Natural killer cell (primary cell): Measurements from ENCODE around the gene LRWD1. TPM values are rescaled to one million over a fixed set of nuclear protein-coding genes. Genes with fewer than 3 reads are reported as not detected.
"Not testable (repeated sequence)": the region's sequence is repeated elsewhere in the genome, so short reads cannot be mapped to it uniquely, and the experiment has no call there.

Experiments
- ATAC-seq, 3 donors: fragments of 150-1000 bp in 2 of 3; fragments of 200-7000 bp in 1 of 3; cut with Tn5 transposase; 1 replicate in 1 of 3; 2 replicates in 2 of 3; pipeline ENCODE4 v1.10.0; 2021; ENCODE audit warnings: mild to moderate bottlenecking in 2 of 3, moderate library complexity in 2 of 3
- DNase-seq, 2 donors: peaks; one replicate each; pipeline versions ENCODE4 v3.0.0 to v3.0.0-alpha.2; 2013 to 2021; ENCODE audit warnings: mixed read lengths in 1 of 2
- H3K27ac ChIP-seq: one replicate; pipeline ENCODE4 v1.5.1; 2013; ENCODE audit warnings: mild to moderate bottlenecking, low read length
- H3K27me3 ChIP-seq: one replicate; pipeline ENCODE4 v1.6.1; 2013; ENCODE audit warnings: low read length; ENCODE audit not compliant: control insufficient read depth, insufficient read depth
- H3K36me3 ChIP-seq: one replicate; pipeline ENCODE4 v1.6.1; 2013; ENCODE audit warnings: low read length; ENCODE audit not compliant: control insufficient read depth, insufficient read depth
- H3K4me1 ChIP-seq: one replicate; pipeline ENCODE4 v1.6.1; 2013; ENCODE audit warnings: low read length; ENCODE audit not compliant: control insufficient read depth, insufficient read depth
- H3K4me3 ChIP-seq: one replicate; pipeline ENCODE4 v1.5.1; 2013; ENCODE audit warnings: low read length
- H3K9me3 ChIP-seq: one replicate; pipeline ENCODE4 v1.6.1; 2013; ENCODE audit warnings: low read length; ENCODE audit not compliant: control insufficient read depth, insufficient read depth
- H3K27ac Mint-ChIP-seq, 2 donors: one replicate each; pipeline ENCODE4 v1.8.0; 2022; ENCODE audit warnings: mild to moderate bottlenecking in 2 of 2, mixed read lengths in 2 of 2, moderate library complexity in 1 of 2
- H3K27me3 Mint-ChIP-seq, 2 donors: one replicate each; pipeline ENCODE4 v1.8.0; 2022; ENCODE audit warnings: low read depth in 2 of 2, mixed read lengths in 2 of 2
- H3K36me3 Mint-ChIP-seq: one replicate; pipeline ENCODE4 v1.8.0; 2022; ENCODE audit warnings: mixed read lengths
- H3K4me1 Mint-ChIP-seq, 2 donors: one replicate each; pipeline ENCODE4 v1.8.0; 2022; ENCODE audit warnings: mixed read lengths in 2 of 2
- H3K4me3 Mint-ChIP-seq: one replicate; pipeline ENCODE4 v1.8.0; 2022; ENCODE audit warnings: mild to moderate bottlenecking, moderate library complexity, mixed read lengths
- H3K9me3 Mint-ChIP-seq, 2 donors: one replicate each; pipeline ENCODE4 v1.8.0; 2022; ENCODE audit warnings: mixed read lengths in 2 of 2
- WGBS: methylation state at CpG from one replicate; pipeline ENCODE4 v1.1.7; 2013; ENCODE audit warnings: missing lambda C conversion rate; ENCODE audit not compliant: insufficient coverage; 5-methylcytosine and 5-hydroxymethylcytosine counted together
- intact Hi-C: fragments of 100-400 bp; cut with micrococcal nuclease; formaldehyde crosslinking; loops from one replicate; pipeline ENCODE4 v1.14.2; 2022
- total RNA-seq, 4 donors: library from RNA; stranded (reverse); fragments of 120-200 nt in 1 of 4; gene quantifications; one replicate each; pipeline versions ENCODE4 v1.2.3 to v1.2.4, GENCODE V29; 2013 to 2022
- TF ChIP-seq, protein P1 (sequence below): fragments of 200-600 bp; IDR thresholded peaks from one replicate; pipeline ENCODE4 v1.8.0; 2022; ENCODE audit warnings: antibody characterized with exemption

The LRWD1 gene
- total RNA-seq, 3 donors from 2014 or later (not counting 1 experiment from before 2014, with no cell fraction given): 20.0 to 24.1 (median 20.4) TPM

GRCh38 chr7:102453319-102453718, 11.5 kb upstream of the LRWD1 start:
- no peaks in the 10 kb centered on the region for H3K36me3 Mint-ChIP-seq
- H3K27me3 Mint-ChIP-seq: no peaks in the 10 kb centered on the region
- Histone ChIP-seq H3K4me1 (no peaks in the 10 kb centered on the region), H3K27ac (no peak overlapping the region), H3K27me3 (no peaks in the 10 kb centered on the region), H3K9me3 (no peaks in the 10 kb centered on the region), H3K36me3 (peaks cover 20% of the 10 kb centered on the region), H3K4me3 (no peak overlapping the region)
- H3K27ac Mint-ChIP-seq: no peak overlapping the region
- ATAC-seq (no peak), DNase-seq (no peak)
- H3K9me3 Mint-ChIP-seq: no peaks in the 10 kb centered on the region
- TF ChIP-seq, protein P1, sequence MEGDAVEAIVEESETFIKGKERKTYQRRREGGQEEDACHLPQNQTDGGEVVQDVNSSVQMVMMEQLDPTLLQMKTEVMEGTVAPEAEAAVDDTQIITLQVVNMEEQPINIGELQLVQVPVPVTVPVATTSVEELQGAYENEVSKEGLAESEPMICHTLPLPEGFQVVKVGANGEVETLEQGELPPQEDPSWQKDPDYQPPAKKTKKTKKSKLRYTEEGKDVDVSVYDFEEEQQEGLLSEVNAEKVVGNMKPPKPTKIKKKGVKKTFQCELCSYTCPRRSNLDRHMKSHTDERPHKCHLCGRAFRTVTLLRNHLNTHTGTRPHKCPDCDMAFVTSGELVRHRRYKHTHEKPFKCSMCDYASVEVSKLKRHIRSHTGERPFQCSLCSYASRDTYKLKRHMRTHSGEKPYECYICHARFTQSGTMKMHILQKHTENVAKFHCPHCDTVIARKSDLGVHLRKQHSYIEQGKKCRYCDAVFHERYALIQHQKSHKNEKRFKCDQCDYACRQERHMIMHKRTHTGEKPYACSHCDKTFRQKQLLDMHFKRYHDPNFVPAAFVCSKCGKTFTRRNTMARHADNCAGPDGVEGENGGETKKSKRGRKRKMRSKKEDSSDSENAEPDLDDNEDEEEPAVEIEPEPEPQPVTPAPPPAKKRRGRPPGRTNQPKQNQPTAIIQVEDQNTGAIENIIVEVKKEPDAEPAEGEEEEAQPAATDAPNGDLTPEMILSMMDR: no peak
- WGBS: 92% methylated on average over 7 of the region's 7 CpGs
- intact Hi-C loops: no loop called here
- H3K4me1 Mint-ChIP-seq: peaks cover 0 to 4% of the 10 kb centered on the region in 2 donors
- H3K4me3 Mint-ChIP-seq: no peak overlapping the region

DNA sequence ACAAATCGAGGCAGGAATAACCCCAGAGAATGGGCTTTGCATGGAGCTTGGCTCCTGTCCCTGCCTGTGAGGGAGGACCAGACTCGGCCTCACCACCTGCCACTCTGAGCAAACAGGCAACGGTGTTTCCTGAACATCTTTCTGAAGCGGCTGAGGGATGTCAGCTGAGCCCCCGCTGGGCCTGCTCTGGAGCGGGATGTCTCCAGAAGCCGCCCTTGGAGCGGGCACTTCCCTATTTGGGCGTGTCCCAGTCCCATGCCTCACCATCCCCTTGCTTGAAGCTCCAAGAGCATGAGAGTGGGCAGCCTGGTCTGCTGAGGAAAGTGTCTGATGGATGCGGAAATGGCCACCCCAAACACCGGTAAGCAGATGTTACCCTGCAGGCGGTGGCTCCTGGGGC, 10.3 kb upstream of the LRWD1 start:
- TF ChIP-seq, protein P1: no peak
- Mint-ChIP-seq H3K36me3 (no peaks in the 10 kb centered on the region), H3K27me3 (no peaks in the 10 kb centered on the region), H3K4me1 (peaks cover 0 to 4% of the 10 kb centered on the region in 2 donors), H3K4me3 (no peak overlapping the region), H3K9me3 (no peaks in the 10 kb centered on the region), H3K27ac (no peak overlapping the region)
- Histone ChIP-seq H3K4me1 (no peaks in the 10 kb centered on the region), H3K27me3 (no peaks in the 10 kb centered on the region), H3K27ac (no peak overlapping the region), H3K4me3 (no peak overlapping the region), H3K9me3 (no peaks in the 10 kb centered on the region), H3K36me3 (peaks cover 23% of the 10 kb centered on the region)
- no peak for ATAC-seq
- WGBS: 86% methylated on average over 12 of the region's 12 CpGs
- intact Hi-C loops: no loop called here
- no peak for DNase-seq

DNA sequence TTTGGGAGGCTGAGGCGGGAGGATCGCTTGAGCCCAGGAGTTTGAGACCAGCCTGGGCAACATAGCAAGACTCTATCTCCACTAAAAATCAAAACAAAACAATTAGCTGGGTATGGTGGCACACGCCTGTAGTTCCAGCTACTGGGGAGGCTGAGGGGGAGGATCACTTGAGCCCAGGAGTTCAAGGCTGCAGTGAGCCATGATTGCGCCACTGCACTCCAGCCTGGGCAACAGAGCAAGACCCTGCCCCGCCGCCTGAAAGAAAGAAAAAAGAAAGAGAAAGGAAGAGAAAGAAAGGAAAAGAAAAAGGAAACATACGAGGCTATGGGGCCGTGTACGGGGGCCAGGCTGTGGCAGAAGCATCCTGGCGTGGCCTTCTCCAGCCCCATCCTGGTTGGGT, 9.9 kb upstream of the LRWD1 start:
- H3K27ac Mint-ChIP-seq, H3K4me1 ChIP-seq, H3K27ac ChIP-seq, DNase-seq, H3K4me3 Mint-ChIP-seq, H3K4me1 Mint-ChIP-seq, H3K27me3 Mint-ChIP-seq, H3K36me3 Mint-ChIP-seq, intact Hi-C loops, ATAC-seq, H3K9me3 Mint-ChIP-seq, H3K9me3 ChIP-seq, H3K4me3 ChIP-seq, H3K27me3 ChIP-seq: not testable (repeated sequence)
- H3K36me3 ChIP-seq: peaks cover 23% of the 10 kb centered on the region
- WGBS: 89% methylated on average over 10 of the region's 10 CpGs

DNA sequence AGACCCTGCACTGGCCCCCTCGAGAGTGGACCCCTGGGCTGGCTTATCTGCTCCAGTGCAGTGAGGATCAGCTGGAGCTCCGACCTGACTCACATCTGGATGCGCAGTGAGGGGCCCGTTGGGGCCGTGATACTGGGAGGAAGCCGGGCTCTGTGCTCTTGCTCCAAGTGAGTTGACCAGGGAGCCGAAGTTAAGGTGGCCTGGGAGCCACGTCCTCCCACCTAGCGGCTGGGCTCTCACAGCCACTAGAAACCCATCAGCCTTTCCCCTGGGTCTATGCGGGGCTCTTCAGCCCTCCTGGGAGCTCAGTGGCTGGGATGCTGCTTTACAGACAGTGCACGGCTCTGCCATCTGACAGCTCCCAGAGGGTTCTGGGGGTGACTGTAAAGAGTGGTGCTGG, 9.2 kb upstream of the LRWD1 start:
- no peak for ATAC-seq
- Mint-ChIP-seq H3K36me3 (no peaks in the 10 kb centered on the region), H3K9me3 (no peaks in the 10 kb centered on the region), H3K4me3 (no peak overlapping the region), H3K4me1 (peaks cover 0 to 1% of the 10 kb centered on the region in 2 donors), H3K27me3 (no peaks in the 10 kb centered on the region), H3K27ac (no peak overlapping the region)
- Histone ChIP-seq H3K4me1 (no peaks in the 10 kb centered on the region), H3K4me3 (no peak overlapping the region), H3K27ac (no peak overlapping the region), H3K36me3 (peaks cover 23% of the 10 kb centered on the region), H3K27me3 (no peaks in the 10 kb centered on the region), H3K9me3 (no peaks in the 10 kb centered on the region)
- intact Hi-C loops: no loop called here
- no peak for DNase-seq
- WGBS: 88% methylated on average over 11 of the region's 11 CpGs
- TF ChIP-seq, protein P1: no peak
